HK-2 (cell line): ENCODE results near the gene TSPO2.

ENCODE experiments used
- DNase-seq: peaks from one replicate; pipeline ENCODE4 v3.0.0-alpha.2; 2018; ENCODE audit not compliant: unreplicated experiment

The TSPO2 gene

DNA sequence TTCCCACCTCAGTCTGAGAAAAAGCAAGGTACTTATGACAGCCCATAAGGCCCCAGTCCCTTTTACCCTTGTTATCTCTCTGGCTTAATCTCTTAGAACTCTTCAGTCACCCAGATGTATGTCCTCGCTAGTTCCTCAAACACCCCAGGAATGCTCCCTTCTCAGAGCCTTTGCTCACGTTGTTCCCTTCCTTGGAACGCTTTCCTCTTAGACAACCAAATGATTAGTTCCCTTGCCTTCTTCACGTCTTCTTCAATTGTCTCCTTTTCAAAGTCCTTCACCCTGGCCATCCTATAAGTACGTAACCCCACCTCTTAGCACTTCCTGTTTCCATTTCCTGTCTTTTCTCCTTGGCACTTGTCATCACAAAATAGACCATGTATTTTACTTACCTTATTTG lies 9.6 kb downstream of the TSPO2 start:
- no peak for DNase-seq

DNA sequence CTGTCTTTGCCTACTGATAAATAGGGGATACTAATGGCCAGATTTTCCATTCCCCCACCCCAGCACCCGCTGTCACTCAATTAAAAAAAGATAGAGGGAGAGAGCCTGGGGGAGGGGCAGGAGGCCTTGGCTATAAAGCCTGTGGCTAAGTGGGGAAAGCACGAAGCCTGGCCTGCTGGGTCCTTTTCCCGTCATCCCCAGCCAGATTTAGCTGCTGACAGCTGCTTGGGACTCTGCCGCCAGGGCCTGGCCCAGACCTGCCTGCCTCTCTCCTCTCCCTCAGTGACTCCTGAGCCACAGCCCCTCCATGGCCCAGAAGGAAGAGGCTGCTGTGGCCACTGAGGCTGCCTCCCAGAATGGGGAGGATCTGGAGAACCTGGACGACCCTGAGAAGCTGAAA lies 10.8 kb downstream of the TSPO2 start, which contains the start of gene APOBEC2:
TSS of gene APOBEC2 (plus strand) at position 162 of the 400 bp plus-strand sequence. CDS start at position 308, 146 bp downstream.
- no peak for DNase-seq

DNA sequence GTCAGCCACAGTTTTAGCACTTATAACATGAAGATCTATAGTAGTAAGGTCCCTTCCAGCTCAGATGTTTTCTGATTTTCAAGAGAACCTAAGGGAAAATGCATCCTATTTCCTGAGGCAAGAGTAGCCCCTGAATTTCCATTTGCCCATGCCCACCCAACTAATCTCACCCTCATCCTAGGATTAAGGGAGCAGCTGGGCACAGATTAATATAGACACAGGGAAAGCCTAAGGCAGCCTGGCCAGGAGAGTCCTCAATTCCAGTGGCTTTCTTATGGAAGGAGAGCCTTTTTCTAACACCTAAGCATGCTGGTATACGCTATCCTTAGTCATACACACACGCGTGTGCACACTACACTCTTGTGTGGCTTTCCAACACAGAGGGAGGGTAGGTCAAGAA lies 12.2 kb downstream of the TSPO2 start:
- DNase-seq, result no peak

DNA sequence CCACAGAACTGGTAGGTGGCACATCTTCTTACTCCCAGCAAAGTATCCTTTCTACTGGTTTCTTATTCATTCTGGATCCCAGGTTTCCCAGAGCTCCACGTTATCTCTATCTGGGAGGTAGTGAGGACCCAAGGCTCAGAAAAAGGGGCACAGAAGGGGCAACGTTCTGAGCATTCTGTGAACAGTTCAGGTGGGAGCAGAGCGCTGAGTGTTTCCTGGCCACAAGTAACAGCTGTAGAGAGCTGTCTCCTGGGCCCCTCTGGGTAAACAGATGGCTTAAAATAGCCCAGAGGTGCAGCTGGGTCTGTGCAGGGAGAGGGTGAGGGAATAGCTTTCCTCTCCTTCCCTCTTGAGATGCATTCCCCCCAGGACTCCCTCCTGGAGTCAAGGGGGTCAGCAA lies 12.9 kb downstream of the TSPO2 start:
- no peak for DNase-seq

DNA sequence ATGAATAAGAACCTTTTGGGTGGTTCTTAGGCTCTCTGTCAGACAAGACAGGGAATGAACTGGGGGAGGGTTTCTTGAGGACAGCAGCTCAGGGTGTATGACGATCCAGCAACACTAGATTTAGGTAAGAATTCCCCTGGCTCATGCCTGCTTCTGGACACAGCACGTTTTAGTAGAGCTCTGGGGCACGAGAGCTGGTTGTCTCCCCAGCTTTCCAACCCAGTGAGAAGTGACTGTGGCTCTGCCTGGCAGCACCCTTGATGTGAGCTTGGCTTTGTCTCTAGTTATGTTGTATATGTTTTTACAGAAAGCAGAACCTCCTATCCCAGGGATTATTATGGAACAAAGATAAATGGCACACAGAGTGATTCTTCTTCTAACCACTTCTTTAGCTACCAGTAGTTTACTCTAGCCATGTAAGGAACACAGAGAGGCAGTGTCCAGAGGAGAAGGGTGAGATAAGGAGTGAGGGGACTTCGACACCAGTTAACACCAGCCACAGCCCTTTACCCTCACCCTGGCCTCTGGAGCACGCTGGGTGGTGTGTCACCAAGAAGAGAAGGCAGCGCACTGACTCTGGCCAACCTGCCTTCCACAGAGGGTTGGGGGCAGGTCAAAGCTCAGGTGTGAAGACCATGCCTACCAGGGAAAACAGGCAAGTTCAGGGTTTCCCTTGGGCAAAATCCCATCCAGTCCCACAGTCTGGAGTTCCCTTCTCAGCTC lies 14.7 kb downstream of the TSPO2 start:
- DNase-seq, result no peak

DNA sequence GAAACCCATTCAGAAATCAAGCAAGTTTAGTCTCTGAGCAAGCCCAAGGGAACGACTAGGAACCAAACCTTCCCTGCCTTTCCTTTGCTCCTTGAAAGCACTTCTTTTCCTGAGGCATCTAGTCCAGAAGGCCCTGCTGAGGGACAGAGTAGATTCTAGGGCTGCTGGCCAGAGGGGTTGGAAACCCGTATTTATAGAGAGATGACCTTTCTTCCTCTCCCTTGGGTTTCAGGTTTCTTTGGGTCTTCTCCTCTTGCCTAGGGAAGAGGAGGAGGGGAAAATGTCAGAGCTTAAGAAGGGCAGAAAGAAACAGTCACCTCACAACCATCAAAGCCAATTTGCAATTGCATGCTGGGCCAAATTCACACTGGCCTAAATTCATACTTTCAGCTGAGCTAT lies 16.5 kb downstream of the TSPO2 start:
- DNase-seq, result no peak

DNA sequence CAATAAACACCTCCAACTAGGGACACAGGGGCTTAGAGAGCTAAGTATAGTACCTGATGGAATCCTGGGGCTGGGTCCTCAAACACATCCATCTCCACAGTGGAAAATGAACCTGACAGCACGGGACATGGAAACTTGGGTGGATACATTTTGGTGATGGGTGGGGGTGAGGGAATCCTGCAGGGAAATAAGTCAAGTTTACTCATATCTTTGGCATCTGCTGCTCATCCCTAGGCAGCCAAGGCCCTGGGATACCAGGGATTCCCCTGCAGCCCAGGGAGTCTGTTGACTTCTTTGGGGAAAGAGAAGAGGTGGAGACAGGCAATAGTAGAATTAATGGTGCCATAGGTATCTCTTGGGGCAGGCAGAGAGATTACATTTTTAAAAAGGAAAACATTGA lies 17.3 kb downstream of the TSPO2 start:
- DNase-seq, result no peak

DNA sequence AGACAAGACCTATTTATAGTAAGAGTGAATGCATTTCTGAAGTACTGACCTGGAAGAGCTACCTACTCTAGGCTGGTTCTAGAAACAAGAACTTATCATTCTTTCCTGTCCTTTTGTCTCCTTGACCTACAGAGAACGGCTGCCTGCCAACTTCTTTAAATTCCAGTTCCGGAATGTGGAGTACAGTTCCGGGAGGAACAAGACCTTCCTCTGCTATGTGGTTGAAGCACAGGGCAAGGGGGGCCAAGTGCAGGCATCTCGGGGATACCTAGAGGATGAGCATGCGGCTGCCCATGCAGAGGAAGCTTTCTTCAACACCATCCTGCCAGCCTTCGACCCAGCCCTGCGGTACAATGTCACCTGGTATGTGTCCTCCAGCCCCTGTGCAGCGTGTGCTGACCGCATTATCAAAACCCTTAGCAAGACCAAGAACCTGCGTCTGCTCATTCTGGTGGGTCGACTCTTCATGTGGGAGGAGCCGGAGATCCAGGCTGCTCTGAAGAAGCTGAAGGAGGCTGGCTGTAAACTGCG lies 19.0 kb downstream of the TSPO2 start:
- DNase-seq, result no peak

DNA sequence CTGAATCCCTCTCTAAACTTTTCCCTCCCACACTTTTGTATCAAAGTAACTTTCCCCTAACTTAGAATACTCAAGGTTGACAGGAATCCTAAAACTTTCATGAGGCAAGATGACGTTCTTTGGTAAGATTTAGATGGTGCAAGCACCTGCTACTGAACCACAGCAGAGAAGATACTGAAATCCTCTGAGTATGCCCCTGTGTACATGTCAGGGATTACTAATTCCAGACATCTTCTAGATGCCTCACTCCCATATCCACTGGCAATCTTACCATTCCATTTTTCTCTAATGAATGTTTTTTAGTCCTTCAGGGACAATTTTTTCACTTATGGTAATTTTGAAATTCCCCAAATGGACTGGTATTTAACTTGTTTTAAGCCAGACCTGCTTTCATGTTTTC lies 19.8 kb downstream of the TSPO2 start:
- no peak for DNase-seq

DNA sequence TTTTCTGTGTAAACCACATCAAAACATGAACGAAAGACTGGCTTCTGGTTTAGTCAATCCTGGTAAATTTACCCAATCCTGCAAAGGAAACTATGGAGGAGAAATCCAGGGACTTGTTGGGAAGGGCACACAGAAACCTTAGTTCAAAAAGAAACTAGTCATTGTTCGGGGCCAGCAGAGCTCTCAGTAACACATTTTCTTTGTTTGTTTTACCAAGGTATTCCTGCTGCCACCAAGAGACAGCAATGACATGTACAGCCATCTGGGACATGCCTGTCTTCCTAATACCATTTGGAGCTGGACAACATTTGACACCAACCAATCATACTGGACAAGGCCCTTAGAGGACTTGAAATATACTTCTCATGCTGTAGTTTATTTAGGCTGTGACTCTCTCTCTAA lies 21.6 kb downstream of the TSPO2 start:
- DNase-seq, result no peak

DNA sequence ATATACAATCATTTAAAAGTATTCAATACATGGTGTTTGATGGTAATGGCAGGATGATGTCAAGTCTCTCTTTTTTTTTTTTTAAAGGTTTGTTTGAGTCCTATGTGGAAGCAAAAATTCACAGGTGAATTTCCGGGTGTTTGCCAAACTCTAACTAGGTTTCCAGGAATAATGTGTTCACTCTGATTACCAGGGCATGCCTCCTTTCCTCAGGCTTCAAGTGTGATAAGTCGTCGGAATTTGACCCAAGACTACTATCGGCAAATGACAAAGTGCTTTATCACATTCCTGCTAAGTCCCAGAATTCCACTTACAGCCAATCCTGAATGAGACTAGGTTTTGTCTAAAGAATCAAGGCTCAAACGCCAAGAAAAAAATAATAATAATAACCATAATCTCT lies 22.6 kb downstream of the TSPO2 start:
- no peak for DNase-seq

DNA sequence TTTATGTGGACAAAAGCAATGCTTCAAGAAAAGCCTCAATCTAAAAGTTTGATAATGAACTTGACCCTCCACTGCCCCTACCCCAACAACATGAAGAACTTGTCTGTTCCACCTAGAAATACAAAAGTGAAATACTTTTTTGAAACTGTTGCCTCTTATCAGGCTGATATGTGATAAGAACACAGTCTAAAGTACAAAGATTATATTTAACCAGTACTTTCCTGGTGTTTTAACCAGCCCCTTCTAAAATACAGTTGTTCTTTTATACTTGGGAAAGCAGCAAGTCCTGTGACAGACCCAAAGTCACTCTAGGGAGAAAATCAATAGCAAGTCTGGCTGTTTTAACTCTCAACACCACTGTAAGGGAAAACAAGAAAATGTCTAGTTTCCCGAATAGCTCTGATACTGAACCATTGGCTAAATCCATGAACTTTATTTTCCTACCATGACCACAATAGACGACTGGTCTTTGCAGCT lies 23.3 kb downstream of the TSPO2 start:
- no peak for DNase-seq

DNA sequence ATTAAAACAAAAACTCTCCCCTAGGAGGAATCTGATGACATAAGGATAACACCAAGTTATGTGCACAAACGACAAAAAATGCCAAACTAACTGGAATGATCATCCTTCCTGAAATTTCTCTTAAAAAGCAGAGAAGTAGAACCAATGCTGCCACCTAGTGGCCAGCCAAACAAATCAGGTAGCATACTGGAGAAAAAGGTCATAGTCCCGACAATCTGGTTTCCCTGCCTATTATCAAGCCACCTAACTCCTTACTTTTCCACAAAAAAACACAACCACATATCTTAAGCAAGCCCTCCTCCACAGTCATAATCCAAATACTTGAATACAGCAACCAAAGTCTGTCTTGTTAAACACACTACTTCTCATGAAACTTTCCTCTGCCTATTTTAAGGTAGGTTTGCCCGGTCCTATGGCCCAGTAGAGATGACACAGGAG lies 24.6 kb downstream of the TSPO2 start:
- DNase-seq, result peak; percentile 64

DNA sequence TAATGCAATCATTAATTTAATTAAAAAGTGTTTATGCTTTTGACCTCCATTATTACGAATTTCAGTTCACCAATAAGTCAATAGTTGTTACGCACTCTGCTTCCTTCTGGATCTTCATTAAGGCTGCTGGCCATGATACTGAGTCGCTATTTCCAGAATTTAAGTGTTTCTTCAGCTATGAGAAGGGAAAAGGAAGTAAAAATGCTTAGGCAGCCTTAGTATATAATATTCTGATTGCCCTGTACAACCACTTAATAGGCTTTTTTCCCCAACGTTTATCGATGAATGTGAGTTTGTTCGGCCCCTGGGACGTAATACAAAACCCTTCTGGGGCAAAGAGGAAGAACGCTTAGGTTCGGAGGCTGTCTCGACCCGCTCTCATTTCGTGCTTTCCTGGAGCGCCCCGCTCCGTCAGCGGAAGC lies 29.2 kb downstream of the TSPO2 start:
- DNase-seq, result no peak

DNA sequence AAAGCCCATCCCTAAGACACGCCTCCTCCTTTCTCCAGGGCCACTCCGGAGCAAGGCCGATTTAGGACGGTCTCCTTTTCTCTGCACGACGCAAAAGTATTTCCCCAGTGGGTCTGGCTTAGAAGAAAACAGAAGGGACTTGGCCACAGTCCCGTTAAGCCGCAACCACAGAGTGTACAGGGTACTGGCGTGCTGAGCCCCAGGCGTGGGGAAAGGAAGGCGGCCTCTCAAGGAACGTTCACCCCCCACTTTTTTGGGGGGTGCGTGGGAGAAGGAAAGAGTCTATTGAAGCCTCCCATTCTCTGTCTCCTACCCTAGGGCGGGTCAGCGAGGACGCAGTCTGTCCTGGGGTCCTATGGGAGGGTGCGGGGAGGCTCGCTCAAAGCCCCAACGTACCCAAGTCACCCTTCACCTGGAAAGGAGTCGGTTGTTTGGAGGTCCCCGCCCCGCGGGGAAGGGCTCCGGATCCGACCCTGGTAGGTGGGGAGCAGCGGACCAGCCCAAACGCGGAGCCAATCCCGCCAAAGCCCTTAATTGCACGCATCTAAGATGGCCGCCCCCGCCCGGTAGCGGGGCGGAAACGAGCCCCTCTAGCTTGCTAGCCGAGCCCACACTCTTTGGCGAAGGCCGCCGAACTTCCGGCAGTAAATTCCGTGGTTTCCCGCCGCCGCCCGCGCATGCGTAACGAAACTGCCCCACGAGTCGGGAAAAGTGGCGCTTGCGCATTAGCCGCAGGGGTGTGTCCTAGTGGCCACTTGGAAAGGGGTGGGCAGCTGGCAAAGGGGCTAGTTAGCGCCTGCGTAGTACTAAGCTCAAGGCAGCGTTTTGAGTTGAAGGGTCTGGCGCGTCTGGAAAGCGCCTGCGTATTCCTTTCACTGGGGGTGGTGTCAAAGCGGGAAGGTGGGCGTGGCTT lies 29.9 kb downstream of the TSPO2 start, which contains the start of gene OARD1:
TSS of gene OARD1 (minus strand) at position 434 of the 913 bp plus-strand sequence. CDS start 722 bp downstream, outside the sequence.
- peak; percentile 100 for DNase-seq

DNA sequence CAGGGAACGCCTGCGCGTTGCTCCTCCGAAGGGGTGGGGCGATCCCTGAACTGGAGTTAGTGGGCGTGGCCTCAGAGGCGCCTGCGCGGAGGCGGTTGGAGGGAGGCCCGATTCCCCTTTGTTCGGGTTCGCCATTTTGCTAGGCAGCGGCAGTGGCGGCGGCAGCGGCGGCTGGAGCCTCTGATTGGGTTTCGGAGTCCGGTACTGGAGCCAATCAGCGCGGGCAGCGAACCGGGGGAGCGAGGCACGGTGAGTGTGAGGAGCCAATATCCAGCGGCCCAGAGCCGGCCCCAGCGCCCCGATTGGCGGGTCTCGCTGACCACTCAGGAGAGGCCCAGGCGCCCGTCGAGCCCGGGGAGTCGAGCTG lies 30.6 kb downstream of the TSPO2 start, which contains the start of gene NFYA:
TSS of gene NFYA (plus strand) at position 139 of the 367 bp plus-strand sequence. CDS start 6,116 bp downstream, outside the sequence.
- no peak for DNase-seq

DNA sequence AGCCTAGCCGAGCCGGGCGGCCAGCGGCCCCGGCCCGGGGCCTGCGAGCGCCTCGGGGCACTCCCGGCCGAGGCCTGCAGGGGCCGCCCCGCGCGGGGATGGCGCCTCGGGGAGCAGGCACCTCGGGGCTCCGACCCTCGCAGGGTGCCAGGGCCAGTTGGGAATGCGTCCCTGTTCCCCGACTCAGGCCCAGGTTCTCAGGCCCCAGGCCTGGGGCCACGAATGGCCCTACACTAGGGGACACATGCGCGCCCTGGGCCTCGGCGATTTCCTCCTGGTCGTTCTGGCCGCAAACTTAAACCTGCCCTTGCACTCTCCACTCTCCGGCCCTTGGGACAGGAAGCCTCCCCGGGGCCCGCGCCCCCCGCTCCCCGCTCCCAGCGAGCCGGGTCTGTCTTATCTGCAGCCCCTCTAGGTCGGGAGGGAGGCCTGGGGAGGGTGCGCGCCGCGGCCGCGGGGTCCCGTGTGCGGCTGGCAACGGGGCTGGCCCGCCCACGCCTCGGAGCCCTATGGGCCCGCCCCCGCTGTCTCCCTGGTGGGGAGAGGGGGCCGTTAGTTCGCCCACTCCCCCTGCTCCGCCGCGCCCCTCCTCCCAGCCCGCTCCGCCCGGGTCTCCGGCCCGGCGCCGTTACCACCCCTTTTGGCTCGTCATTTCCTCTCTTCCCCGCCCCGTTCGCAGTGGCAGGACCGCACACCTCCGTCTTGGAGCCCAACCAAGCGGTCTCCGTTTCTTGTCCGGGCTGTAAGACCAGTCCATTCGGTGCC lies 31.1 kb downstream of the TSPO2 start:
- peak; percentile 79 for DNase-seq

DNA sequence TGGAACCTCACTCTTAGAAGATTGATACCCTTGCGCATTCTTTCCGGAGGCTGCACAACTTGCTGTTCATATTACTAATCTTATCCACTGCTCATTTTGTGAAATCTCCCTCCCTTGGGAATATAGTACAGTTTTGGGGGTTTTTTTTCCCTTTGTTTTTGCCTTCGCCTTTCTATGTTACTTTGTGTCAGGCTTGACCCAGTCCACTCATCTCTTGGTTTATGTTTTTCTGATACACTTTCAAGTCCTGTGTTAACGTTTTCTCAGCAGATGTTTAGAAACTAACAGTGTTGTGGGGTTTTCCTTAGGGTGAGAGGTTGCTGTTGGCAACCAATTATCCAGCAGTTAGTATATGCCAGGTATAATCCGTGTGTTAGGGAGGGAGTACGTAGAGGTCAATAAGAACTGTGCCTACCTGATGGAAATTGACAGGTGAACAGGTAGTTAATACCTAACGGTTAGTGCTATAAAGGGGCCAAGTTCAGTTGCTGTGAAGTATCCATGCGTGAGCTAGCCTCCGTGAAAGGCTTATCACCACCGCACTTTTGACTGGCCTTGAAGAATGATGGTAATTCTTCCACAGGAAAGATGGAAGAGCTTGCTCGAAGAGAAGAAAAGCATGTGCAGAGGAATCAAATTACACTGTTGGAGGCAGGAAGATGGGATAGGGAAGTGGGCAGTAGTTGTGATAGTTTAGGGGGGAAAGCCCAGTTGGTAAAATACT lies 31.9 kb downstream of the TSPO2 start:
- DNase-seq, result no peak

DNA sequence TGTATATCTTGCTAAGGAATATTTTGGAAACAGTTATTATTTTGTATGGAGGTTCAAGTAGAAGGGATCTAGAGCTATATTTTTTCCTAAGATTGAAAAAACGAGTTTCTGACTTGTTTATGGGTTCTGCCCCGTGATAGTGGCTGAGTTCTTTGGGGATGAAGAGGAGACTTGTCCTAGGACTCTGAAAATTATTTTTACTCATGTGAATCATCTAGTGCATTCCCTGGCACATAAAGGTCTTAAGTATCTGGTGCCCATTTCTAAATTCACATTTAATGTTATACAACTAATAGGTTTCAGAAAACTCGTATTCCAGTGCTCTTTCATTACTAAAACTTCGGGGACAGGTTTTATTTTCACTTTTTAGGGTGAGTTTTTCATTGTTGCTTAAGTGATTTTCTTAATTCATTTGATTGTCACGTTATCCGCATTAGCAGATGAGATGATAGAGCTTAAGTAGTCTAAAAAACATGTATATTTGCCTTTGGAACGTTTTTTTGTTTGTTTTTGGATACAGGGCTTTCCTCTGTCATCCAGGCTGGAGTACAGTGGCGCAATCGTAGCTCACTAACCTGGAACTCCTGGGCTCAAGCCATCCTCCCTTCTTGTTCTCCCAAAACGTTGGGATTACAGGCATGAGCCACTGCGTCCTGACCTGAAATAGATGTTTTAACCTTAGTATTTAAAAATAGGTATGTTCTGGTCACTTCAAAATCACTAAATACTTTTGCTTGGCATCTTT lies 32.6 kb downstream of the TSPO2 start:
- DNase-seq, result no peak
